Hair follicle dermal papilla cell (primary cell): ENCODE results near the gene SLC29A2. TPM values are rescaled to one million over a fixed set of nuclear protein-coding genes. Genes with fewer than 3 reads are reported as not detected.

Experiments
- small RNA-seq: library from RNA; depleted of rRNA; stranded (forward); fragments of <200 nt; gene quantifications from one replicate; pipeline ENCODE3, GENCODE V24; 2012
- total RNA-seq: library from RNA; depleted of rRNA; stranded (reverse); fragments of >200 nt; gene quantifications from 2 replicates; pipeline ENCODE4 v1.2.3, GENCODE V29; 2012

Gene SLC29A2, protein sequence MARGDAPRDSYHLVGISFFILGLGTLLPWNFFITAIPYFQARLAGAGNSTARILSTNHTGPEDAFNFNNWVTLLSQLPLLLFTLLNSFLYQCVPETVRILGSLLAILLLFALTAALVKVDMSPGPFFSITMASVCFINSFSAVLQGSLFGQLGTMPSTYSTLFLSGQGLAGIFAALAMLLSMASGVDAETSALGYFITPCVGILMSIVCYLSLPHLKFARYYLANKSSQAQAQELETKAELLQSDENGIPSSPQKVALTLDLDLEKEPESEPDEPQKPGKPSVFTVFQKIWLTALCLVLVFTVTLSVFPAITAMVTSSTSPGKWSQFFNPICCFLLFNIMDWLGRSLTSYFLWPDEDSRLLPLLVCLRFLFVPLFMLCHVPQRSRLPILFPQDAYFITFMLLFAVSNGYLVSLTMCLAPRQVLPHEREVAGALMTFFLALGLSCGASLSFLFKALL
- 0.24 and 0.81 TPM in 2 replicates for total RNA-seq

DNA sequence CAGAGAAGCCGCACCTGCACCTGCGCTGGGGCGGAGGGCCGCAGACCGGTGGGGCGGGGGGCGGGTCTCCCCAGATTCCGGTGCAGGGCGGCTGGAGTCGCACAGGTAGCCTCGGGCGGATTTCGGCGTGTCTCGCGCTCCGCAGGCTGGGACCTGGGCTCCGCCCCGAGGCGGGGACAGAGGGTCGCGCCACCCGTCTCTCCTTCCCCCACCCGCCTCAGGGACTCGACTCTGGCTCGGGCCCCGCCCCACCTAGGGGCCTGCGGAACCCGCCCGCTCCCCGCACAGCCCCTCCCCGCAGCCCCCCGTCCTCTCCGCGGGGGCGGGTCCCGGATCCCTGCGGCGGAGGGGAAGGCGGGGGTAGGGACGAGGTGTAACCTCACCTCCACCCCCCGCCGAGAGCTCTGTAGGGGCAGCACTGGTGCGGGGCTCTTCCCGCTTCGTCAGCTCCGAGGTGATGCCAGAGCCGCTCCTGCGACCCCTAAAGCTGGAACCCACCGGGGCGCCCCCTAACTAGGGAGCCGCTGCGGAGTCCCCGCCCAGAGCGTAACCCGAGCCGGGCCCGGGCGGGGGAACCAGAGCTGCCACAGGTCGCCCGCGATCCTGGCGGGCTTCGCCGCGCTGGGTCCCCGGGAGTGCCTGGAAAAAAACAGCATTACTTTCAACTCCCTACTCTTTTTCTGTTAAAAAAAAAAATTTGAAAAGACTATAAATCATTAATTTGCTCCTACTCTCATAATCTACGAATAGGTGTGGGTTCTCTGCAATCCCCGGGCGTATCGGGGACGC, at the start of gene SLC29A2:
Gene SLC29A2, minus strand, starts transcription at position 134 of the 789 bp plus-strand sequence. CDS start 169 bp downstream, outside the sequence.

DNA sequence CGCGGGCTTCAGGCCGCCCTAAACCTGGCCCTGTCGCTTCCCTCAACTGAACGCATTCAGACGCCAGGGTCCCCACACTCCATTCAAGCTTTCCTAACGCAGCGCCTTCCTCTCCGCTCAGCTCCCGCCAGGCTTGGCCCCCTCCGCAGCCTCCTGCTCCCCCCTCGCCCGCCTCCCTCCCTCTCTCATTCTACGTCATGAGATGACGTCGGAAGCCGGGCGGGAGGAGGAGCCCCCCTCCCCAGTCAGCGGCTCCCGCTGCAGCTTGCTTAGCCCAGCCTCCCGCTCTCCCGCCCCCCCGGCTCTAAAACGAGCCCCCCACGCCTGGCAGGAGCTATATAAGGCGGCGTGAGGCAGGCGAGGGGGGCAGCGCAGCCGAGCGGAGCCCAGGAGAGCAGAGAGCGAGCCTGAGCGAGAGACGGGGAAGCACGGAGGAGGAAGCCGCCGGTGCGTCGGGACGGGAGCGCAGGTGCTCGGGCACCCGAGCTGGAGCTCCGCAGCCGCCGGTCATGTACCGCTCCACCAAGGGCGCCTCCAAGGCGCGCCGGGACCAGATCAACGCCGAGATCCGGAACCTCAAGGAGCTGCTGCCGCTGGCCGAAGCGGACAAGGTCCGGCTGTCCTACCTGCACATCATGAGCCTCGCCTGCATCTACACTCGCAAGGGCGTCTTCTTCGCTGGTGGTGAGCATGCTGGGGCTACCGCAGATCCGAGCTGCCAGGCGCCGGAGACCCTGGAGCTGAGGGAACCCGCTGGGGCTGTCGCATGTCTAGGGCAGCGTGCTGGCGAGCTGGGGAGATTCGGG, 49.3 kb upstream of the SLC29A2 start, which contains the start of gene NPAS4:
Gene NPAS4, plus strand, starts transcription at position 365 of the 806 bp plus-strand sequence. Its CDS starts 145 bp downstream, at position 510.

DNA sequence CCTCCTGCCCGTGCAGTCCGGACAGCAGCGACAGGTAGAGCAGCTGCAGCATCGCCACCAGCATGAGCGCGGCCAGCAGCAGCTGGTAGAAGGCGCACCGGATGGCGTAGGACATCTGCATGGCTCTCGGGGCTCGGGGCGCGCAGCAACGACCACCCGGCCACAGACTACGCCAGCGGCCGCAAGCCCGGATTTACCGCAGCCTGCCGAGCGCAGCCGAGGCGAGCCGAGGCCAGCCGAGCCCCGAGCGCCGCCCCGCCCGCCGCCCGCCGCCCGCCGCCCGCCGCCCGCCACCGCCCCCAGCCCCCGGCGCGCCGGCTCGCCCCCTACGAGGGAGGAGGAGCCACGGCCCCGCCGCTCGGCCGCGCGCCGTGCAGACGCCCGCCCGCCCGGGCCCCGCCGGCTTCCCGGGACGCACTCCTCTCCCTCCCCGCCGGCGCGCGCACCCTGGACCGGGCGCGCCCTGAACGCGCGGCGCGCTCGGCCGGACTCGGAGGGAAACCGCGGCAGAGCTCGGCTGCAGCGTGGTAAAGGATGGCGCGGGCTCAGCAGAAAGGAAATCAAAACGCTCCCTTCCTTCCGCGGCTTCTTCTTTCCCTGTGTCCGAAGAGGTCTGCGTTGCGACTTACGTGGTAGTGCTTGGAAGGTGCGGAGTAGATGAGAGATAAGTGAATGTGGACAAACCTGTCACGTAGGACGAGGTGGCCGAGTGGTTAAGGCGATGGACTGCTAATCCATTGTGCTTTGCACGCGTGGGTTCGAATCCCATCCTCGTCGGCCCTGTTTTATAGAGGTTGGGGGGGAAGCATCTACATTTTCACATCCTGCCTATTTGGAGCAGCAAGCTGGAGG, 23.9 kb downstream of the SLC29A2 start, which contains the start of gene B4GAT1:
Gene B4GAT1, minus strand, starts transcription at position 205 of the 852 bp plus-strand sequence. Its CDS starts 84 bp downstream, at position 121.

DNA sequence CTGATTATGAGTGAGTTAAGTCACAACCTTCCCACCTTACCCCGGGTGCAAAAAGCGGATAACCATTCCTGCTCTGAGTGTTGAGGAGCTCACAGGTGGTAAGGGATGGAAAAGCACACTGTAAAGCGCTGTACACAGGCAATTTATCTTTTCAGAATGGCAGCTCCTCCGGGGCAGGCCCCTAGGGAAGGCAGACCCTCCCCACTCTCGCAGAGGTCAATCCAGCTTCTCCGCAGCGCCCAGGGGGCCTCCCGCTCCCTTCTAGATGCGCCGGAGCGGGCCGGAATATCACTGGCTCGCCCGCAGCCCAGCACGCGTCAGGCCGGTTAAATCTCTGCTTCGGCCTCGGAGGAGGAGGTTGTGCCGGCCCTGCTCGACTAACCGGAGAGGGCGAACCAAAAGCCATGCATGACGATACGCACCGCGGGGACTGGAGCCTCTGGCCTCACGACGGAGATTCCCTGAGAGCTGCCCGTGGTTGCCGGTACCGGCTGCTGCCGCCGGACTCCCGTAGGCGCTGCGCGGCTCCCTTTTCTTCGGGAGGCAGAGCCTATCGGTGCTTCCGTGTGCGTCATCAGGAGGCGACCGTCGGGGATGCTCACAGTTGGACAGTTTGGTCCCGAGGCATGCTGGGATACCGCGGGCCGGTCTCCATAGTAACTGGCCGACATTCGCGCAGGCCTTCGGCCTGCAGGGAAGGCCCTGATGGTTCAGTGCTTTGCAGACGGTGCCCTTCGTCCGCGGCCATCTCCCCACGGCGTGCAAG, 26.8 kb downstream of the SLC29A2 start, which contains the start of gene BRMS1:
Gene BRMS1, minus strand, starts transcription at position 555 of the 766 bp plus-strand sequence. CDS start 2,870 bp downstream, outside the sequence.

DNA sequence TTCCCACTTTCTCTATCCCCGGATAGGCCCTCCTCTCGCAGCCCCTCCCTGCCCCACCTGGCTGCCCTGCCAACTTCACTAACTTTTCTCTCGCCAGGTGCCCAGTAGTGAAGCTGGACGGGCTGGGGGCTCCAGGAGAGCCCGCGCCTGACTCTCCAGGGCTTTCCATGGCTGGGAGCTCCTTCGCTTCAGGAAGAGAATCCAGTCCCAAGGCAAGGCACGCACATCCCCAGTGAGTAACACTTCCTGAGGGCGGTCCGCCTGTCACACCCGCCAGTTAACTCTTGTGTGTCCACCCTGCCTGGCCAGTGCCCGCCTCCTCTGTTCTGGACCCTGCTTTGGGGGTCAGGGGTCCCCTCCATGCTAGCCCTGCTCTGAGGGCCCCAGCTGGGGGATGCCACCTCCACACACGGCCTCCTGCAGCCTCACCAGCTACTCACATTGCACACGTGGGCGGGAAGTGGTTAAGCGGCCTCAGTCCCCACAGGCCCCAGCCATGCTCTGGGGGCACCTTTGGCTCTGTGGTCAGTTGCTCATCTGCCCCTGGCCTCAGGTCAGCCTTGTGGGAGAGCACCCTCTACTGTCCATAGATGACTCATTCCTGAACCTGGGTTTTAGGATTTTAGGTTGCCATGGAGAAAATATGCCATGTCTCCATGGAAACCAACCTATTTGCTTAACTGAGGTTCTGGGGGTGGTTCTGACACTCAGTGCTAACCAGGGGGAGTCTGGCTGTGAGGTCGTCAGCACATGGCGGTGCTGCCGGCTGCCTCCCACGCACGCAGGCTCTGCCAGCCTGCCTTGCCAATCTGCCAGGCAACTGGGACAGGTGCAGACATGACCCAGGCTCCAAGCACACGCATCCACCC, 35.1 kb downstream of the SLC29A2 start, which contains the start of gene RIN1:
Gene RIN1, minus strand, starts transcription at position 201 of the 869 bp plus-strand sequence. Its CDS starts 32 bp downstream, at position 169.

DNA sequence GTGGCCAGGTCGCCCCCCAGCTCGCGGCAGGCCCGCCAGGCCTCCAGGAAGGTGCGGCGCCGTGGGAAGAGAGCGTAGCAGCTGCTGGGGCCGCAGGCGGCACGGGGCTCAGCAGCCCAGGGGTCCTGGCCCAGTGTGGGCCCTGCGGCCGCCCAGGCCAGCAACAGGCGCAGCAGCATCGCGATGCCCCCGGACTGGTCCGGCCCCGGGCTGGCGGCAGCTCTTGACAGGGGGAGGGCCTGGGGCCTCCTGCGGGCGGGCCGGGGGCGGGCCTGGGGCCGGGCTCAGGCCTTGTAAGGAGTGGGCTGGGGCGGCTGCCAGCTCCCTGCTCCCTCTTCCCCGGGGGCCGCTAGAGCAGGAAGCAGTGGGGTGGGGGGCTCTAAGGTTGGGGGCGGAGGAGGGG, 54.7 kb downstream of the SLC29A2 start, which contains the start of gene CD248:
Gene CD248, minus strand, starts transcription at position 196 of the 403 bp plus-strand sequence. Its CDS starts 17 bp downstream, at position 179.

Small RNA genes lying within 50 kb of the gene (small RNA-seq; reads per million reads assigned to genes)
- gene RF00017 (not detected), gene RNU1-84P (2.1 reads per million, percentile 49 among the genes with 10 or more reads in this experiment)

Other genes starting within 250 kb of the SLC29A2 start
- gene KLC2, start 114.1 kb downstream of the SLC29A2 start, total RNA-seq: 19.9 and 22.6 TPM in 2 replicates
- 98.2 and 118 TPM in 2 replicates for gene RAB1B, start 103.1 kb downstream of the SLC29A2 start, total RNA-seq
- 0.16 TPM in 1 of 2 replicates, not detected in the other for gene CNIH2, start 93.6 kb downstream of the SLC29A2 start, total RNA-seq
- gene YIF1A, start 82.6 kb downstream of the SLC29A2 start, total RNA-seq: 148 and 155 TPM in 2 replicates
- gene TMEM151A, start 79.9 kb downstream of the SLC29A2 start, total RNA-seq: 0.16 and 0.24 TPM in 2 replicates
- 172 and 174 TPM in 2 replicates for gene CD248, start 54.7 kb downstream of the SLC29A2 start, total RNA-seq
- 32.3 and 32.9 TPM in 2 replicates for gene RIN1, start 35.3 kb downstream of the SLC29A2 start, total RNA-seq
- gene BRMS1, start 26.7 kb downstream of the SLC29A2 start, total RNA-seq: 35.4 and 40.2 TPM in 2 replicates
- gene B4GAT1, start 24.1 kb downstream of the SLC29A2 start, total RNA-seq: 28.3 and 29.0 TPM in 2 replicates
- under 0.01 TPM in 1 of 2 replicates, not detected in the other for gene NPAS4, start 49.3 kb upstream of the SLC29A2 start, total RNA-seq
- gene MRPL11, start 67.1 kb upstream of the SLC29A2 start, total RNA-seq: 19.0 and 24.8 TPM in 2 replicates
- gene PELI3, start 95.1 kb upstream of the SLC29A2 start, total RNA-seq: 21.5 and 23.9 TPM in 2 replicates
- gene DPP3, start 108.7 kb upstream of the SLC29A2 start, total RNA-seq: 38.9 and 43.0 TPM in 2 replicates
- gene BBS1, start 138.9 kb upstream of the SLC29A2 start, total RNA-seq: 30.4 and 43.0 TPM in 2 replicates
- gene ZDHHC24, start 174.3 kb upstream of the SLC29A2 start, total RNA-seq: 8.8 and 10.9 TPM in 2 replicates
- 0.16 TPM in 1 of 2 replicates, not detected in the other for gene ACTN3, start 175.1 kb upstream of the SLC29A2 start, total RNA-seq
- 37.2 and 39.9 TPM in 2 replicates for gene CTSF, start 196.8 kb upstream of the SLC29A2 start, total RNA-seq
- 0.49 and 0.85 TPM in 2 replicates for gene CCDC87, start 221.3 kb upstream of the SLC29A2 start, total RNA-seq
- 25.7 and 31.0 TPM in 2 replicates for gene CCS, start 221.4 kb upstream of the SLC29A2 start, total RNA-seq
- 27.9 and 35.2 TPM in 2 replicates for gene RBM14, start 244.9 kb upstream of the SLC29A2 start, total RNA-seq